H9 (cell line): ENCODE results near the gene CDH13. TPM values are rescaled to one million over a fixed set of nuclear protein-coding genes. Genes with fewer than 3 reads are reported as not detected.

Experiments
- DNase-seq: peaks from one replicate; pipeline ENCODE4 v3.0.0-alpha.2; 2017
- H2AFZ ChIP-seq: one replicate; pipeline ENCODE4 v1.6.1; 2013; ENCODE audit warnings: mild to moderate bottlenecking, low read length, control low read depth, moderate library complexity
- H2AK5ac ChIP-seq: 2 replicates; pipeline ENCODE4 v1.6.1; 2013; ENCODE audit warnings: low read length, control low read depth, mixed read lengths; ENCODE audit not compliant: insufficient read length
- H2BK120ac ChIP-seq: one replicate; pipeline ENCODE4 v1.6.1; 2013; ENCODE audit warnings: low read depth, mild to moderate bottlenecking, low read length, control low read depth, inconsistent platforms; ENCODE audit not compliant: poor library complexity, severe bottlenecking
- H2BK12ac ChIP-seq: 2 replicates; pipeline ENCODE4 v1.6.1; 2013; ENCODE audit warnings: low read length, control low read depth, mixed read lengths, low read depth; ENCODE audit not compliant: insufficient read length
- H2BK15ac ChIP-seq: 2 replicates; pipeline ENCODE4 v1.6.1; 2013; ENCODE audit warnings: low read depth, low read length, control low read depth
- H2BK20ac ChIP-seq: one replicate; pipeline ENCODE4 v1.6.1; 2013; ENCODE audit warnings: low read depth, mild to moderate bottlenecking, low read length, control low read depth, inconsistent platforms; ENCODE audit not compliant: poor library complexity, severe bottlenecking
- H2BK5ac ChIP-seq: 2 replicates; pipeline ENCODE4 v1.6.1; 2013; ENCODE audit warnings: low read length, control low read depth, mixed read lengths; ENCODE audit not compliant: insufficient read length
- H3K14ac ChIP-seq: 2 replicates; pipeline ENCODE4 v1.6.1; 2013; ENCODE audit warnings: low read length, control low read depth; ENCODE audit not compliant: insufficient read depth
- H3K18ac ChIP-seq: 2 replicates; pipeline ENCODE4 v1.6.1; 2013; ENCODE audit warnings: low read depth, mild to moderate bottlenecking, mixed read lengths, low read length, control low read depth; ENCODE audit not compliant: insufficient read length
- H3K23ac ChIP-seq: 2 replicates; pipeline ENCODE4 v1.6.1; 2013; ENCODE audit warnings: low read length, control low read depth, mixed read lengths, low read depth; ENCODE audit not compliant: insufficient read length
- H3K23me2 ChIP-seq: 2 replicates; pipeline ENCODE4 v1.6.1; 2013; ENCODE audit warnings: low read depth, mild to moderate bottlenecking, mixed read lengths, low read length, control low read depth; ENCODE audit not compliant: insufficient read length, poor library complexity, severe bottlenecking
- H3K27ac ChIP-seq: 2 replicates; pipeline ENCODE4 v1.5.1; 2013; ENCODE audit warnings: low read length, control low read depth, mixed read lengths, low read depth; ENCODE audit not compliant: insufficient read length
- H3K27me3 ChIP-seq: 2 replicates; pipeline ENCODE4 v1.6.1; 2013; ENCODE audit warnings: low read length, control low read depth, inconsistent platforms; ENCODE audit not compliant: insufficient read depth
- H3K4ac ChIP-seq: 2 replicates; pipeline ENCODE4 v1.6.1; 2013; ENCODE audit warnings: low read depth, mild to moderate bottlenecking, control low read depth, inconsistent platforms, low read length, moderate library complexity
- H3K4me1 ChIP-seq: 2 replicates; pipeline ENCODE4 v1.6.1; 2013; ENCODE audit warnings: low read length, control low read depth, inconsistent platforms; ENCODE audit not compliant: insufficient read depth
- H3K4me2 ChIP-seq: 2 replicates; pipeline ENCODE4 v1.6.1; 2013; ENCODE audit warnings: low read length, control low read depth, mixed read lengths; ENCODE audit not compliant: insufficient read length, insufficient read depth
- H3K56ac ChIP-seq: 2 replicates; pipeline ENCODE4 v1.6.1; 2013; ENCODE audit warnings: low read depth, mild to moderate bottlenecking, mixed read lengths, low read length, control low read depth; ENCODE audit not compliant: insufficient read length
- H3K79me1 ChIP-seq: 2 replicates; pipeline ENCODE4 v1.6.1; 2013; ENCODE audit warnings: low read depth, mild to moderate bottlenecking, moderate library complexity, low read length, control low read depth, inconsistent platforms; ENCODE audit not compliant: insufficient read depth, poor library complexity, severe bottlenecking
- H3K79me2 ChIP-seq: 2 replicates; pipeline ENCODE4 v1.6.1; 2013; ENCODE audit warnings: low read length, control low read depth, inconsistent platforms; ENCODE audit not compliant: insufficient read depth
- H3K9ac ChIP-seq: 2 replicates; pipeline ENCODE4 v1.6.1; 2013; ENCODE audit warnings: low read length, control low read depth, mixed read lengths; ENCODE audit not compliant: insufficient read length; ENCODE audit errors: extremely low read depth
- H3K9me3 ChIP-seq: one replicate; pipeline ENCODE4 v1.6.1; 2013; ENCODE audit warnings: low read depth, low read length, inconsistent platforms; ENCODE audit not compliant: control insufficient read depth
- H3T11ph ChIP-seq: one replicate; pipeline ENCODE4 v1.6.1; 2013; ENCODE audit warnings: mild to moderate bottlenecking, low read length, control low read depth, inconsistent platforms
- H4K20me1 ChIP-seq: one replicate; pipeline ENCODE4 v1.6.1; 2013; ENCODE audit not compliant: control insufficient read depth, insufficient read length, insufficient read depth
- H4K5ac ChIP-seq: 2 replicates; pipeline ENCODE4 v1.6.1; 2013; ENCODE audit warnings: low read depth, mild to moderate bottlenecking, mixed read lengths, low read length, control low read depth; ENCODE audit not compliant: insufficient read length
- H4K8ac ChIP-seq: replicated peaks from 2 replicates; pipeline ENCODE4 v1.6.1; 2013; ENCODE audit warnings: low read length, control low read depth, mixed read lengths, low read depth; ENCODE audit not compliant: insufficient read length
- H4K91ac ChIP-seq: 2 replicates; pipeline ENCODE4 v1.6.1; 2013; ENCODE audit warnings: low read depth, mild to moderate bottlenecking, moderate library complexity, mixed read lengths, low read length, control low read depth; ENCODE audit not compliant: insufficient read length
- H3K27ac Mint-ChIP-seq, 3 experiments: 2 replicates in 2 of 3; 3 replicates in 1 of 3; pipeline ENCODE4 v1.8.0; 2020 to 2021; ENCODE audit warnings: mixed read lengths in 3 of 3, mild to moderate bottlenecking in 1 of 3, moderate library complexity in 1 of 3
- H3K27me3 Mint-ChIP-seq: 2 replicates; pipeline ENCODE4 v1.8.0; 2021; ENCODE audit warnings: low read depth, mild to moderate bottlenecking, moderate library complexity, mixed read lengths
- H3K36me3 Mint-ChIP-seq, 3 experiments: 2 replicates in 2 of 3; 3 replicates in 1 of 3; pipeline ENCODE4 v1.8.0; 2020 to 2021; ENCODE audit warnings: low read depth in 3 of 3, mixed read lengths in 3 of 3; ENCODE audit not compliant: insufficient read depth in 1 of 3
- H3K4me1 Mint-ChIP-seq, 2 experiments: 2 replicates each; pipeline ENCODE4 v1.8.0; 2020; ENCODE audit warnings: mixed read lengths in 2 of 2
- H3K4me3 Mint-ChIP-seq, 2 experiments: 2 replicates in 1 of 2; 3 replicates in 1 of 2; pipeline ENCODE4 v1.8.0; 2020 to 2021; ENCODE audit warnings: mild to moderate bottlenecking in 2 of 2, mixed read lengths in 2 of 2, moderate library complexity in 1 of 2
- H3K9me3 Mint-ChIP-seq, 2 experiments: 2 replicates in 1 of 2; 3 replicates in 1 of 2; pipeline ENCODE4 v1.8.0; 2020; ENCODE audit warnings: mild to moderate bottlenecking in 2 of 2, mixed read lengths in 2 of 2, moderate library complexity in 1 of 2
- WGBS: extraction: QIAGEN DNeasy Blood & Tissue Kit; methylation state at CpG from one replicate; pipeline ENCODE4 v1.1.7; 2013; ENCODE audit warnings: missing lambda C conversion rate, low lambda C conversion rate, mixed read lengths; ENCODE audit not compliant: insufficient read length; ENCODE audit errors: extremely low coverage; 5-methylcytosine and 5-hydroxymethylcytosine counted together
- total RNA-seq: library from RNA; stranded (reverse); gene quantifications from 2 replicates; pipeline ENCODE4 v1.2.1, GENCODE V29; 2021
- TF ChIP-seq, protein P1 (sequence below): fragments of 200-600 bp; sonication (generic); conservative IDR thresholded peaks from 3 replicates; pipeline ENCODE4 v1.8.0; 2021; ENCODE audit warnings: antibody characterized with exemption, mild to moderate bottlenecking

CDH13 gene
- total RNA-seq, 1 experiment from 2014 or later: 1.5 TPM

DNA sequence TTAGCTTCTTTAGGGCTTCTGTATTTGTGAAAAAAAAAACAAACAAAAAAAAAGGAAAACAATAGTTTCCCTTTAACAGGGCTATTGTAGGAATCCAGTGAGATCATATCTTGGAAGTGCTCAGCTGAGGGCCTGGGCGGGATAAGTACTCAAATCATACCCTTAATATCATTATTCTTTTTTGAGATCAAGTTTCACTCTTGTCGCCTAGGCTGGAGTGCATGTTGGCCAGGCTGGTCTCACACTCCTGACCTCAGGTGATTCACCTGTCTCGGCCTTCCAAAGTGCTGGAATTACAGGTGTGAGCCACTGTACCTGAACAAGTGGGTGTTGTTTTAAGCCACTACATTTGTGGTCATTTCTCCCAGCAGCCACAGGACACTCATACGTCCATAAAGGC is 87.0 kb downstream of the CDH13 start:
- no peak overlapping the region for H3K18ac ChIP-seq
- H3T11ph ChIP-seq: no peak overlapping the region
- DNase-seq: no peak
- no peak overlapping the region for H3K56ac ChIP-seq
- H3K4me1 Mint-ChIP-seq: peaks cover 27% of the 10 kb centered on the region in 2 experiments
- no peak overlapping the region for H2BK120ac ChIP-seq
- H4K5ac ChIP-seq: no peak overlapping the region
- H4K91ac ChIP-seq: no peak overlapping the region
- no peak overlapping the region for H3K27ac ChIP-seq
- TF ChIP-seq, protein P1, sequence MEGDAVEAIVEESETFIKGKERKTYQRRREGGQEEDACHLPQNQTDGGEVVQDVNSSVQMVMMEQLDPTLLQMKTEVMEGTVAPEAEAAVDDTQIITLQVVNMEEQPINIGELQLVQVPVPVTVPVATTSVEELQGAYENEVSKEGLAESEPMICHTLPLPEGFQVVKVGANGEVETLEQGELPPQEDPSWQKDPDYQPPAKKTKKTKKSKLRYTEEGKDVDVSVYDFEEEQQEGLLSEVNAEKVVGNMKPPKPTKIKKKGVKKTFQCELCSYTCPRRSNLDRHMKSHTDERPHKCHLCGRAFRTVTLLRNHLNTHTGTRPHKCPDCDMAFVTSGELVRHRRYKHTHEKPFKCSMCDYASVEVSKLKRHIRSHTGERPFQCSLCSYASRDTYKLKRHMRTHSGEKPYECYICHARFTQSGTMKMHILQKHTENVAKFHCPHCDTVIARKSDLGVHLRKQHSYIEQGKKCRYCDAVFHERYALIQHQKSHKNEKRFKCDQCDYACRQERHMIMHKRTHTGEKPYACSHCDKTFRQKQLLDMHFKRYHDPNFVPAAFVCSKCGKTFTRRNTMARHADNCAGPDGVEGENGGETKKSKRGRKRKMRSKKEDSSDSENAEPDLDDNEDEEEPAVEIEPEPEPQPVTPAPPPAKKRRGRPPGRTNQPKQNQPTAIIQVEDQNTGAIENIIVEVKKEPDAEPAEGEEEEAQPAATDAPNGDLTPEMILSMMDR: no peak
- no peaks in the 10 kb centered on the region for H3K79me1 ChIP-seq
- no peak overlapping the region for H3K14ac ChIP-seq
- H3K36me3 Mint-ChIP-seq: peaks cover 0 to 5% (median 4%) of the 10 kb centered on the region in 3 experiments; a peak in 4 of 7 replicates
- peaks cover 3 to 7% of the 10 kb centered on the region in 2 experiments; a peak in 3 of 5 replicates for H3K9me3 Mint-ChIP-seq
- H2AFZ ChIP-seq: no peak overlapping the region
- no peak overlapping the region for H2BK12ac ChIP-seq
- H3K4me3 Mint-ChIP-seq: no peak overlapping the region
- no peak overlapping the region for H3K23ac ChIP-seq
- no peak overlapping the region for H2AK5ac ChIP-seq
- H3K27ac Mint-ChIP-seq: no peak overlapping the region
- no peak overlapping the region for H2BK20ac ChIP-seq
- no peaks in the 10 kb centered on the region for H3K27me3 ChIP-seq
- no peaks in the 10 kb centered on the region for H3K9me3 ChIP-seq
- no peak overlapping the region for H3K4me2 ChIP-seq
- H3K27me3 Mint-ChIP-seq: peaks cover 1% of the 10 kb centered on the region; the same call in 1 of the 2 replicates
- no peaks in the 10 kb centered on the region for H4K20me1 ChIP-seq
- no peak overlapping the region for H3K9ac ChIP-seq
- H2BK5ac ChIP-seq: no peak overlapping the region
- H3K4me1 ChIP-seq: no peaks in the 10 kb centered on the region; the same call in 1 of the 2 replicates
- no peak overlapping the region for H2BK15ac ChIP-seq
- H3K23me2 ChIP-seq: no peaks in the 10 kb centered on the region
- no peak overlapping the region for H3K4ac ChIP-seq
- no peak overlapping the region for H4K8ac ChIP-seq
- H3K79me2 ChIP-seq: no peaks in the 10 kb centered on the region
- no CpG with 5 or more reads among the region's 4 CpGs for WGBS
